IPS-NIHi7 (cell line): ENCODE data around the gene OR51A7.
"Not testable (repeated sequence)": the region's sequence is repeated elsewhere in the genome, so short reads cannot be mapped to it uniquely, and the experiment has no call there.

ENCODE experiments used
- DNase-seq: peaks from one replicate; pipeline ENCODE4 v3.0.0; 2012; ENCODE audit warnings: mixed read lengths; ENCODE audit errors: extremely low spot score

The OR51A7 gene

DNA sequence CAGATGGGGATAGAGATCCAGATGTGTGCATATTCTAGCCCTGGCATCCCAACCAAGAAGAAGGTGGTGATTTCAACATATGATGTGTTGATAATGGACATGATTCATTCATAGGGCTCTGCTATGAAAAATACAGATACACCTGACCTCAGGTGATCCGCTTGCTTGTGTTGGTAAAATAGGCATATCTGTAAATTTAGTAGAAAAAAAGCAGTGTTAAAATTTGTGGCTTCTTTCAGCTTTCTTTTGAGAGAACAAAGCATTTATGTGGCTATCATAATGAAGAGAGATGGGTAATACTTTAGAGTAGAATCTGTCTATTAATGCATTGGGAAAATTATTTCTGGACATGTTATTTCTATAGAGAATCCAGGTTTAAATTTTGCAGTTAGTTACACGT lies 52.0 kb downstream of the OR51A7 start, which contains the start of gene OR51A2:
Gene OR51A2 (minus strand): TSS at position 101 of the 400 bp plus-strand sequence. CDS start 0 bp downstream, at position 101.
- not testable (repeated sequence) for DNase-seq

DNA sequence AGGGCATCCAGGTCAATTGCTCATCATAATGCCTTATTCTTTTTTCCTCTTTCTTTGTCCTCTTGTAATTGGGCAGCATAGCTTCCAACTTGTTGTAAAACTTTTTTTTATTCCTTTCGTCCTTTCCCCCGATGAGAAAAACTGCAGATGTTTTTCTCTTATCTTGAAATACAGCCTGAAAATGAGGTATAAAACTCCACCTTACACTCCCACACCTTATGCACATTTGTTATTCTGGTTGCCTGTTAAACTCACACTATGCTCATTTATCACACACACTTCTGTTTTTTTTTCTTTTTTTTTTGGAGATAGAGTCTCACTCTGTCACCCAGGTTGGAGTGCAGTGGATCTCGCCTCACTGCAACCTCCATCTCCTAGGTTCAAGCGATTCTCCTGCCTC lies 53.8 kb downstream of the OR51A7 start:
- no peak for DNase-seq
